CD14-positive monocyte (primary cell): ENCODE results near the gene TBL1XR1. TPM values are rescaled to one million over a fixed set of nuclear protein-coding genes. Genes with fewer than 3 reads are reported as not detected.

Source experiments
- DNase-seq, 3 donors: peaks; one replicate each; pipeline ENCODE4 v3.0.0-alpha.2; 2011 to 2022
- H2AFZ ChIP-seq: 2 replicates; pipeline ENCODE4 v1.6.0; 2012; ENCODE audit warnings: mild to moderate bottlenecking, low read depth, low read length, inconsistent platforms; ENCODE audit not compliant: insufficient read depth, poor library complexity, severe bottlenecking
- H3K27ac ChIP-seq, 2 donors: 1 replicate in 1 of 2; 2 replicates in 1 of 2; pipeline ENCODE4 v1.5.1; 2012 to 2013; ENCODE audit warnings: low read length in 2 of 2, control low read depth in 1 of 2, inconsistent platforms in 1 of 2, low read depth in 1 of 2, mild to moderate bottlenecking in 1 of 2
- H3K27me3 ChIP-seq, 2 donors: one replicate each; pipeline versions ENCODE4 v1.6.0 to v1.6.1; 2011 to 2013; ENCODE audit warnings: low read length in 2 of 2; ENCODE audit not compliant: control insufficient read depth in 2 of 2, insufficient read depth in 2 of 2
- H3K36me3 ChIP-seq, 2 donors: replicated peaks in 1 of 2; 1 replicate in 1 of 2; 2 replicates in 1 of 2; pipeline versions ENCODE4 v1.5.1 to v1.6.1; 2012 to 2013; ENCODE audit warnings: low read length in 2 of 2, control low read depth in 1 of 2, inconsistent platforms in 1 of 2, mild to moderate bottlenecking in 1 of 2; ENCODE audit not compliant: insufficient read depth in 2 of 2, control insufficient read depth in 1 of 2
- H3K4me1 ChIP-seq, 2 donors: 1 replicate in 1 of 2; 2 replicates in 1 of 2; pipeline versions ENCODE4 v1.5.1 to v1.6.1; 2012 to 2013; ENCODE audit warnings: low read length in 2 of 2, control low read depth in 1 of 2, inconsistent platforms in 1 of 2, mild to moderate bottlenecking in 1 of 2, moderate library complexity in 1 of 2; ENCODE audit not compliant: insufficient read depth in 2 of 2, control insufficient read depth in 1 of 2
- H3K4me2 ChIP-seq: replicated peaks from 2 replicates; pipeline ENCODE3; 2012; ENCODE audit warnings: low read length, moderate library complexity, mild to moderate bottlenecking; ENCODE audit not compliant: poor library complexity, severe bottlenecking; ENCODE audit errors: extremely low read depth
- H3K4me3 ChIP-seq, 3 experiments: fragments of 200-600 bp in 1 of 3; sonication (generic) in 1 of 3; replicated peaks in 1 of 3; 1 replicate in 2 of 3; 2 replicates in 1 of 3; pipeline ENCODE4 v1.5.1; 2011 to 2013; ENCODE audit warnings: low read length in 3 of 3, mild to moderate bottlenecking in 3 of 3, control low read depth in 2 of 3, low read depth in 2 of 3, inconsistent platforms in 1 of 3, moderate library complexity in 1 of 3
- H3K79me2 ChIP-seq: 2 replicates; pipeline ENCODE4 v1.6.0; 2012; ENCODE audit warnings: mild to moderate bottlenecking, control low read depth, inconsistent platforms, low read length, moderate library complexity; ENCODE audit not compliant: insufficient read depth
- H3K9ac ChIP-seq: 2 replicates; pipeline ENCODE4 v1.6.0; 2017; ENCODE audit warnings: low read length, mild to moderate bottlenecking; ENCODE audit not compliant: insufficient read depth, poor library complexity, severe bottlenecking
- H3K9me3 ChIP-seq, 2 donors: replicated peaks in 1 of 2; 1 replicate in 1 of 2; 2 replicates in 1 of 2; pipeline versions ENCODE4 v1.5.1 to v1.6.1; 2012 to 2013; ENCODE audit warnings: low read length in 2 of 2, control low read depth in 1 of 2; ENCODE audit not compliant: control insufficient read depth in 1 of 2, insufficient read depth in 1 of 2
- H4K20me1 ChIP-seq: 2 replicates; pipeline ENCODE4 v1.6.0; 2012; ENCODE audit warnings: mild to moderate bottlenecking, low read length, control low read depth, moderate library complexity; ENCODE audit not compliant: insufficient read depth
- H3K27ac Mint-ChIP-seq, 7 donors: one replicate each; pipeline ENCODE4 v1.8.0; 2020; ENCODE audit warnings: mild to moderate bottlenecking in 7 of 7, mixed read lengths in 7 of 7, moderate library complexity in 6 of 7, inconsistent platforms in 2 of 7
- H3K27me3 Mint-ChIP-seq, 3 donors: one replicate each; pipeline ENCODE4 v1.8.0; 2021 to 2022; ENCODE audit warnings: low read depth in 3 of 3, mild to moderate bottlenecking in 3 of 3, mixed read lengths in 3 of 3, moderate library complexity in 3 of 3, inconsistent platforms in 1 of 3
- H3K36me3 Mint-ChIP-seq, 2 donors: one replicate each; pipeline ENCODE4 v1.8.0; 2020; ENCODE audit warnings: mixed read lengths in 2 of 2, inconsistent platforms in 1 of 2, mild to moderate bottlenecking in 1 of 2
- H3K4me1 Mint-ChIP-seq: one replicate; pipeline ENCODE4 v1.8.0; 2020; ENCODE audit warnings: mild to moderate bottlenecking, mixed read lengths
- H3K4me3 Mint-ChIP-seq, 2 donors: one replicate each; pipeline ENCODE4 v1.8.0; 2020; ENCODE audit warnings: mild to moderate bottlenecking in 2 of 2, mixed read lengths in 2 of 2, moderate library complexity in 1 of 2
- H3K9me3 Mint-ChIP-seq, 7 donors: one replicate each; pipeline ENCODE4 v1.8.0; 2020 to 2022; ENCODE audit warnings: mixed read lengths in 7 of 7, mild to moderate bottlenecking in 6 of 7, moderate library complexity in 6 of 7, inconsistent platforms in 2 of 7
- WGBS: methylation state at CpG from one replicate; pipeline ENCODE4 v1.1.5; 2013; ENCODE audit warnings: missing lambda C conversion rate; ENCODE audit not compliant: insufficient coverage; 5-methylcytosine and 5-hydroxymethylcytosine counted together
- intact Hi-C, 2 donors: fragments of 100-400 bp; cut with micrococcal nuclease; formaldehyde crosslinking; loops; one replicate each; pipeline versions ENCODE4 v1.15.0 to v1.15.1; 2023
- polyA plus RNA-seq, 3 donors: library from polyadenylated mRNA; depleted of rRNA in 1 of 3; unstranded in 2 of 3; stranded (reverse) in 1 of 3; fragments of 300-500 nt in 2 of 3; fragments of >200 nt in 1 of 3; fragmentation: Illumina TruSeq in 2 of 3; gene quantifications; 1 replicate in 2 of 3; 2 replicates in 1 of 3; pipeline ENCODE4 v1.2.3, GENCODE V29; 2012 to 2021
- TF ChIP-seq, protein P1 (sequence below): fragments of 200-600 bp; IDR thresholded peaks from one replicate; pipeline ENCODE4 v1.8.0; 2022; ENCODE audit warnings: antibody characterized with exemption, mild to moderate bottlenecking

Gene TBL1XR1
- polyA plus RNA-seq, 3 donors: 10.2 to 20.4 (median 18.3) TPM

DNA sequence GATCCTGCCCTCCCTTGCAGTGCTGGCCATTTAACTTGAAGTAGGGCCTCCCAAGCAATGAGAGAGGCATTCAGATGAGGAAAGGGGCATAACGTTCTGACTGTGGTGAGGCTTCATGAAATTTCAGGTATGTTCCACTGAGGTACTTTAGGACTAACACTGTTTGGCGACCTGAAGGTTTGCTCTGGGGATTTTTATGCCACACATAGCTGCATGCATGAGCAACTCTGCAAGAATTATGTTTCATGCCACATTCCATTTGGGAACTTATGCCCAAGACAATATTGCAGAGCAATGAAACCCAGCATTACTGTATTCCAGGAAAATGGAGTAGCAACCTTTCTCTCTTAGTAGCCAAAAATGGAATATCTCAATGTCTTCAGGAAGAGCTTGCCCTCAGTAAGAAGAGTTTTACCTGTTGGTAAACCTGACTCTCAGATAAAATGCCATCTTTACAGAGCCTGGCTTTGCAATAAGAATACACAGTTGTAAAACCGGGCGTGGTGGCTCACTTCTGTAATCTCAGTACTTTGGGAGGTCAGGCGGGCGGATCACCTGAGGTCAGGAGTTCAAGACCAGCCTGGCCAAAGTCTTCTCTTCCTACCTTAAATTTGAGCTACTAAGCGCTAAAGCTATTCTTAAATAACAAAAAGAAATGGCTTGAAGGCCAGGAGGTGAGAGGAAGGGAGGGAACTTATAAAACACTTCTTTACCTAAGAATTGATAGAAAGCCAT is 16.7 kb upstream of the TBL1XR1 start:
- no peak overlapping the region for H2AFZ ChIP-seq
- 92% methylated on average over 2 of the region's 7 CpGs for WGBS
- intact Hi-C loops: no loop called here

DNA sequence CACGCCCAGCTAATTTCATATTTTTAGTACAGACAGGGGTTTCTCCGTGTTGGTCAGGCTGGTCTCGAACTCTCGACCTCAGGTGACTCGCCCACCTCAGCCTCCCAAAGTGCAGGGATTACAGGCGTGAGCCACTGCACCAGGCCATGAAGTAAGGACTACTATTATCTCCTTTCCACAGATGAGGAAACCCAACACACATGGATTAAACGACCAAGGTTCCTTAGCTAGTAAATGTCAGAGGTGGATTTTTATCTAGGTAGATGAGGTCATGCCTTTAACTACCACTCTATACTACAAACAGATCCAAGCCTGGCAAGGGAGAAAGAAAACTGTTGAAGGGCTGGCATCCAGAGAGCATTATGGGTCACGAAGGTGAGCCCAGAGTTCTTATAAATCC is 15.5 kb upstream of the TBL1XR1 start:
- Histone ChIP-seq H2AFZ (no peak overlapping the region), H4K20me1 (no peaks in the 10 kb centered on the region), H3K4me2 (no peak overlapping the region), H3K27me3 (no peaks in the 10 kb centered on the region), H3K4me1 (no peaks in the 10 kb centered on the region), H3K9ac (no peak overlapping the region), H3K9me3 (no peaks in the 10 kb centered on the region), H3K4me3 (no peak overlapping the region), H3K79me2 (no peaks in the 10 kb centered on the region), H3K36me3 (no peaks in the 10 kb centered on the region), H3K27ac (no peak overlapping the region)
- Mint-ChIP-seq H3K4me1 (peaks cover 9% of the 10 kb centered on the region), H3K36me3 (no peaks in the 10 kb centered on the region), H3K9me3 (no peaks in the 10 kb centered on the region), H3K4me3 (no peak overlapping the region), H3K27ac (no peak overlapping the region), H3K27me3 (no peaks in the 10 kb centered on the region)
- TF ChIP-seq, protein P1, sequence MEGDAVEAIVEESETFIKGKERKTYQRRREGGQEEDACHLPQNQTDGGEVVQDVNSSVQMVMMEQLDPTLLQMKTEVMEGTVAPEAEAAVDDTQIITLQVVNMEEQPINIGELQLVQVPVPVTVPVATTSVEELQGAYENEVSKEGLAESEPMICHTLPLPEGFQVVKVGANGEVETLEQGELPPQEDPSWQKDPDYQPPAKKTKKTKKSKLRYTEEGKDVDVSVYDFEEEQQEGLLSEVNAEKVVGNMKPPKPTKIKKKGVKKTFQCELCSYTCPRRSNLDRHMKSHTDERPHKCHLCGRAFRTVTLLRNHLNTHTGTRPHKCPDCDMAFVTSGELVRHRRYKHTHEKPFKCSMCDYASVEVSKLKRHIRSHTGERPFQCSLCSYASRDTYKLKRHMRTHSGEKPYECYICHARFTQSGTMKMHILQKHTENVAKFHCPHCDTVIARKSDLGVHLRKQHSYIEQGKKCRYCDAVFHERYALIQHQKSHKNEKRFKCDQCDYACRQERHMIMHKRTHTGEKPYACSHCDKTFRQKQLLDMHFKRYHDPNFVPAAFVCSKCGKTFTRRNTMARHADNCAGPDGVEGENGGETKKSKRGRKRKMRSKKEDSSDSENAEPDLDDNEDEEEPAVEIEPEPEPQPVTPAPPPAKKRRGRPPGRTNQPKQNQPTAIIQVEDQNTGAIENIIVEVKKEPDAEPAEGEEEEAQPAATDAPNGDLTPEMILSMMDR: no peak
- WGBS: 98% methylated on average over 5 of the region's 8 CpGs
- intact Hi-C loops: no loop called here
- no peak for DNase-seq

More for the DNA sequence above, 16.7 kb upstream of the TBL1XR1 start:
- Histone ChIP-seq H3K4me2 (no peak overlapping the region), H3K79me2 (no peaks in the 10 kb centered on the region), H3K9ac (no peak overlapping the region), H3K27me3 (no peaks in the 10 kb centered on the region), H3K4me1 (no peaks in the 10 kb centered on the region), H3K9me3 (no peaks in the 10 kb centered on the region), H4K20me1 (no peaks in the 10 kb centered on the region), H3K27ac (no peak overlapping the region), H3K4me3 (no peak overlapping the region), H3K36me3 (no peaks in the 10 kb centered on the region)
- Mint-ChIP-seq H3K9me3 (no peaks in the 10 kb centered on the region), H3K4me3 (no peak overlapping the region), H3K27me3 (peaks cover 0 to 3% (median 0%) of the 10 kb centered on the region in 3 donors), H3K36me3 (no peaks in the 10 kb centered on the region), H3K27ac (no peak overlapping the region), H3K4me1 (peaks cover 9% of the 10 kb centered on the region)
- no peak for DNase-seq
- TF ChIP-seq, protein P1: no peak
